HepG2 (cell line): ENCODE results near the gene CLDN10.
"Not testable (repeated sequence)": the region's sequence is repeated elsewhere in the genome, so short reads cannot be mapped to it uniquely, and the experiment has no call there.

Experiments
- ESRRA ChIP-seq: sonication (generic); formaldehyde crosslinking; IDR thresholded peaks from 2 replicates; pipeline ENCODE4 v1.5.1; 2020; ENCODE audit warnings: mild to moderate bottlenecking, low read depth, missing genetic modification reagents
- ZBTB3 ChIP-seq: sonication (generic); formaldehyde crosslinking; IDR thresholded peaks from 2 replicates; pipeline ENCODE4 v1.4.0; 2020; ENCODE audit warnings: low read depth, mild to moderate bottlenecking, moderate library complexity, missing genetic modification reagents, borderline replicate concordance
- ZNF569 ChIP-seq: sonication (generic); formaldehyde crosslinking; IDR thresholded peaks from 2 replicates; pipeline ENCODE4 v1.5.0; 2020; ENCODE audit warnings: mild to moderate bottlenecking, missing genetic modification reagents, moderate library complexity, borderline replicate concordance
- ZNF709 ChIP-seq: sonication (generic); formaldehyde crosslinking; IDR thresholded peaks from 2 replicates; pipeline ENCODE4 v1.5.0; 2020; ENCODE audit warnings: mild to moderate bottlenecking, missing genetic modification reagents
- TF ChIP-seq, protein P1 (sequence below): sonication (generic); formaldehyde crosslinking; IDR thresholded peaks from 2 replicates; pipeline ENCODE4 v1.5.0; 2020; ENCODE audit warnings: mild to moderate bottlenecking, missing genetic modification reagents, moderate library complexity
- TF ChIP-seq, protein P2 (sequence below): sonication (generic); formaldehyde crosslinking; IDR thresholded peaks from 2 replicates; pipeline ENCODE4 v1.5.0; 2020; ENCODE audit warnings: missing genetic modification reagents

DNA sequence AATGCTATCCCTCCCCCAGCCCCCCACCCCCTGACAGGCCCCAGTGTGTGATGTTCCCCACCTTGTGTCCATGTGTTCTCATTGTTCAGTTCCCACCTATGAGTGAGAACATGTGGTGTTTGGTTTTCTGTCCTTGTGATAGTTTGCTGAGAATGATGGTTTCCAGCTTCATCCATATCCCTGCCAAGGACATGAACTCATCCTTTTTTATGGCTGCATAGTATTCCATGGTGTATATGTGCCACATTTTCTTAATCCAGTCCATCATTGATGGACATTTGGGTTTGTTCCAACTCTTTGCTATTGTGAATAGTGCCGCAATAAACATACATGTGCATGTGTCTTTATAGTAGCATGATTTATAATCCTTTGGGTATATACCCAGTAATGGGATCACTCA lies 13.2 kb downstream of the CLDN10 start:
- not testable (repeated sequence) for TF ChIP-seq ZBTB3, ZNF709, ZNF569, ESRRA (CRISPR knock-in tag)
- TF ChIP-seq, protein P1, sequence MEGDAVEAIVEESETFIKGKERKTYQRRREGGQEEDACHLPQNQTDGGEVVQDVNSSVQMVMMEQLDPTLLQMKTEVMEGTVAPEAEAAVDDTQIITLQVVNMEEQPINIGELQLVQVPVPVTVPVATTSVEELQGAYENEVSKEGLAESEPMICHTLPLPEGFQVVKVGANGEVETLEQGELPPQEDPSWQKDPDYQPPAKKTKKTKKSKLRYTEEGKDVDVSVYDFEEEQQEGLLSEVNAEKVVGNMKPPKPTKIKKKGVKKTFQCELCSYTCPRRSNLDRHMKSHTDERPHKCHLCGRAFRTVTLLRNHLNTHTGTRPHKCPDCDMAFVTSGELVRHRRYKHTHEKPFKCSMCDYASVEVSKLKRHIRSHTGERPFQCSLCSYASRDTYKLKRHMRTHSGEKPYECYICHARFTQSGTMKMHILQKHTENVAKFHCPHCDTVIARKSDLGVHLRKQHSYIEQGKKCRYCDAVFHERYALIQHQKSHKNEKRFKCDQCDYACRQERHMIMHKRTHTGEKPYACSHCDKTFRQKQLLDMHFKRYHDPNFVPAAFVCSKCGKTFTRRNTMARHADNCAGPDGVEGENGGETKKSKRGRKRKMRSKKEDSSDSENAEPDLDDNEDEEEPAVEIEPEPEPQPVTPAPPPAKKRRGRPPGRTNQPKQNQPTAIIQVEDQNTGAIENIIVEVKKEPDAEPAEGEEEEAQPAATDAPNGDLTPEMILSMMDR (CRISPR knock-in tag) = not testable (repeated sequence)
- TF ChIP-seq, protein P2, sequence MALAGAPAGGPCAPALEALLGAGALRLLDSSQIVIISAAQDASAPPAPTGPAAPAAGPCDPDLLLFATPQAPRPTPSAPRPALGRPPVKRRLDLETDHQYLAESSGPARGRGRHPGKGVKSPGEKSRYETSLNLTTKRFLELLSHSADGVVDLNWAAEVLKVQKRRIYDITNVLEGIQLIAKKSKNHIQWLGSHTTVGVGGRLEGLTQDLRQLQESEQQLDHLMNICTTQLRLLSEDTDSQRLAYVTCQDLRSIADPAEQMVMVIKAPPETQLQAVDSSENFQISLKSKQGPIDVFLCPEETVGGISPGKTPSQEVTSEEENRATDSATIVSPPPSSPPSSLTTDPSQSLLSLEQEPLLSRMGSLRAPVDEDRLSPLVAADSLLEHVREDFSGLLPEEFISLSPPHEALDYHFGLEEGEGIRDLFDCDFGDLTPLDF (CRISPR knock-in tag) = not testable (repeated sequence)
